Right lung (tissue), 5 donors: ENCODE measurements around the gene DNAJC6. TPM values are rescaled to one million over a fixed set of nuclear protein-coding genes. Genes with fewer than 3 reads are reported as not detected.

ENCODE experiments used
- DNase-seq, 2 donors: peaks; one replicate each; pipeline ENCODE4 v3.0.0-alpha.2; 2013
- polyA plus RNA-seq, 5 donors: library from polyadenylated mRNA; unstranded; fragments of 120-200 nt; gene quantifications; one replicate each; pipeline versions ENCODE4 v1.2.1 to v1.2.3, GENCODE V29; 2013; ENCODE audit warnings: inconsistent platforms in 1 of 5, low replicate concordance in 1 of 5; ENCODE audit not compliant: insufficient read length in 5 of 5, insufficient read depth in 1 of 5

The DNAJC6 gene
- polyA plus RNA-seq, 5 donors, result 1.6 to 4.1 (median 2.4) TPM

DNA sequence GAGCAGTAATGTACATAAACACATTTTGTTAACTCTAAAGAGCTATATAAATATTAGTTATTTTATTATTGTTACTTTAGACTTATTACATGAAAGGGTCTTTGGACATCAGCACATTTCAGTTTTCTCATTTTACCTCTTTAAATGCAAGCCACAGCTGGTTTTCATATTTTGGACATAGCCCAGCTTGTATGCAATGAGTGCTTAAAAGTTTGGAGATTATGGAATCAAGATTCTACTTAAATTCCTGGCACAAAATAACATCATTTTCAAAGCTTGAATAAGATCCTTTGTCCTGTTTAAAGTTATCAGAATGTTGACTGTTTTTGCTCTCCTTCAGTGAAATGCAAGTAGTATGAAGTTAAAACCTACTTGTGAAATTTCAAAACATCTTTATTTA is 95.6 kb downstream of the DNAJC6 start:
- DNase-seq, result peak in 1 of 2 donors; percentile 41

DNA sequence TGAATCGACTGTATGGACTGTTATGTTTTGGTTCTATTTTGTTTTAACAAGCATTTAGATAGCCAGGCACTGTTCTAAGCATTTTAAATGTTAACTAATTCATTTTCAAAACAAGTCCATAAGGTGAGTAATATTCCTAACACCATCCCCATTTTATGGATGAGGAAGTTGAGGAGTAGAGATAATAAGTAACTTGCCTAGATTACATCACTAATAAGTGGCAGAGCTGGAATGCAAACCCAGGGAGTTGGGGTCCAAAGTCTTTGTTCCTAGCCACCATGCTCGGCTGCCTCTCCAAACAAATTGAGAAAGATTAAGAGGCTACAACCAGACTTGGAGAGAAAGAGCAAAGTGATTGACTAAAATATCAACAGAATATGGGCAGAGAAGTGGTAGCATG is 98.5 kb downstream of the DNAJC6 start:
- no peak for DNase-seq

GRCh38 chr1:65409314-65409713 is 100.0 kb downstream of the DNAJC6 start:
- no peak for DNase-seq

DNA sequence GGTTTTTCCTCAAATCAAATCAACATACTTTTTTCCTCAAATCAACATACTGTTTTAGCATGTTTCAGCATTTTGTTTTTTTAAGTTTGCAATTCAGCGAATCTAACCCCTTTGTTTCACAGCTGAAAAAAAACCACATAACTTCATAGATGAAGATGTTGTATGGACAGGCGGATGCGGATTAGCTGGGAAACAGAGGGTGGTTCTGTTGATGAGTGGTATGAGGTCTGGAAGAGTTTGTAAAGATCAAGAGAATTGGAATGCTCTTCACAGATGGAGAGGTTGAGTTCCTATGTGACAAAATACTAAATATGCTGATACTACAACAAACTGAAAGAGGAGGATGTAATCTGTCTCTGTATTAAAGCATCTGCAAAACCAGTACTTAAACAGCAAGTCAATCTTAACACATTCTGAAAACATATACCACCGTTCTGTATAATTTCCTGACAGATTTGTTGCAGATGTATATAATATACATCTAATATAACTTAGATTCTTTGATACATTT is 100.5 kb downstream of the DNAJC6 start:
- DNase-seq, result no peak

DNA sequence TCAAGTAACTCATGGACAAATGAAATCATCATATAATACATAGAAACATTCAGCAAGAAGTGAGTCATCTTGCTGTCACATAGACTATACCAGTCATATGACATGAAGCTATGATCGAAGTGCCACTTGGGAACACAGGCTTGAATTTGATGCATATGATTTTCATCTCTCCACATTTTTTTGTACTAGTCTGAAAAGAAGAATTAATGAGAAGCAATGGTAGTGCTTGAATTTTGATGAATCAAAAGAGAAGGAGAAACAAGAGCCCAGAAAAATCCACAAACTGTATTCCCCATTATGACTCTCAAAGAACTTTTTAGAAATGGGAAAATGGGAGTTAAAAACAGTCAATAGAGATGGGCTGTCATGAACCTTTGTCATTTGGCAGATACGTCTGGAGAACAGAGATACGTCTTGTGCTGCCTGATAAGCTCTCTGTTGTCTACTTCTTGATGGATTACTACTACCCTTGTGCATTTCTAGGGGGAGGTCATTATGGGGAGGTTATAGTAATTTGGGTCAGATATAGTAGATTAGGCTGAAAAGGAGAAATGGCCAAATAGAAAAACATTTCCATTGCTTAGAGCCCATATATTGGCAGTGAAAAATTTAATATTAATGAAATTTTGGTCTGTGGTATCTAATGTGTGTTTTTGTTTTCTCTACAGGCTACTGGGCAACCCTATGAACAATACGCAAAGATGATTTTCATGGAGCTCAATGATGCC is 103.1 kb downstream of the DNAJC6 start:
- no peak for DNase-seq

GRCh38 chr1:65412984-65413375 is 103.6 kb downstream of the DNAJC6 start:
- no peak for DNase-seq

- DNase-seq, result no peak
Observed at GRCh38 chr1:65414538-65414937, 105.2 kb downstream of the DNAJC6 start.

GRCh38 chr1:65416767-65417166 is 107.4 kb downstream of the DNAJC6 start:
- DNase-seq, result no peak

- no peak for DNase-seq
Observed at GRCh38 chr1:65417729-65418128, 108.4 kb downstream of the DNAJC6 start.

- no peak for DNase-seq
Observed at GRCh38 chr1:65418522-65419185, 109.3 kb downstream of the DNAJC6 start.

- DNase-seq, result peak; percentile 98
Observed at GRCh38 chr1:65419681-65420589, 110.6 kb downstream of the DNAJC6 start.

DNA sequence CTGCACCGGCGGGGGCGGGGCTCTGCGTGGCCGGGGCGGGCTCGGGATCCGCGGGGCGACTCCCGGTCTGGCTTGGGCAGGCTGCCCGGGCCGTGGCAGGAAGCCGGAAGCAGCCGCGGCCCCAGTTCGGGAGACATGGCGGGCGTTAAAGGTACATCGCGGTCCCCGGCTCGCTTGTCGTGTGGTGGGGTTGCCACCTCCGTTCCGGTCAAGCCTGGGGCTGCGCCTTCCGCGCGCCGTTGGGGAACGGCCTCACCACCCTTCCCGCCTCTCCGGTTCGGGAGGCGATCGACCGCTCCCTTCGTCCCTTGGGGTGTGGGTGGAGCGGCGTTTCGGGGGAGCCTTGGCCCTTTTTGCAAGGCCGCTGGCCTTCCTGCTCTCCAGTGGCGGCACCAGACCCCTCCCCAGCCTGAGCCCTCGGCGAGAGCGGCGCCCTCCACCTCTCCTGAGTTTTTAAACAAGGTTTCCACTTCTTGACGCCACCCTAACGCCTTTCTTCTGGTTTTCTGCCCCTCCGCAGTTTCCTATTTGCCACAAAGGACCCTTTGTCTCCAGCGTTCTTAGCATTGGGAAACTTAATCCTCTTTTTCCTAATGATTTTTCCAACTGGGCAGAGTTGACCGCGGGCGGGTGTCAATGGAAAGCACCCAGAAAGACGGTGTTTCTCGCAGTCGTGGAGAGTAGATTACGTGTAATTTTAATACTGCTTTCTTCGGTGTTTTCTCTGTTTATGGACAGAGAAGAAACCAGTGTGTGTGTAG is 111.4 kb downstream of the DNAJC6 start, which contains the start of the genes LEPR and LEPROT:
Gene LEPR (plus strand): TSS at position 79 of the 761 bp plus-strand sequence. CDS start 144,898 bp downstream, outside the sequence.
Gene LEPROT (plus strand): TSS at position 79 of the 761 bp plus-strand sequence. CDS start 57 bp downstream, at position 136.
- no peak for DNase-seq

DNA sequence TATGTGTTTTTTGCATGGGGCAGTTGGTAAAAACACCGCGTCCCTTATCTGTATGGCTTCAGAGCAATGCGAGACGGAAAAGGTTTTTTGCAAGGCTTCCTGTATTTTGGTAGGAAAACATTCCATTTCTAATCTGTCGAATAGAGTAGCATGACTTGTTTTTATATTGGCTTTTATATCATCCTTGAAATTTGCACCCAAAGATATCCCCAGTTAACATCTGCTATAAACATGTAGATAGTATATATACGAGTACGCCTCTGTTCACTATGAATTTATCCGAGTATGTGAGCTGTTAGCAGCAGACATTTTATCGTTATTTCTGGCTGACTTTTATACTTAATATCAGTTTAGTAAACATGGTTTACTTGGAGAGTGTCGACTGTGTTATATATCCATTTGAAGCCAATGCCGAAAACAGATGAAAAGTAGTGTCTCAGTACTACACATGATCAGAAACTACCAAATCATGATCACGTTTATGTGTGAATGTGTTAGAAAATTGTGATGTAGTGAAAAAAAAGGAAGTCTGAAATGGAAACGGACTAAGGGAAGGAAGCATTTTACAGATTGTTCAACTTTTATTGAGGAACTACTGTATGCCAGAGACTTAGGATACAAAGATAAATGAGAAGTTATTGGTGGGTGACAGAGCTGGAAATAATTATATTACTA is 112.1 kb downstream of the DNAJC6 start:
- peak in 1 of 2 donors; percentile 46 for DNase-seq

DNA sequence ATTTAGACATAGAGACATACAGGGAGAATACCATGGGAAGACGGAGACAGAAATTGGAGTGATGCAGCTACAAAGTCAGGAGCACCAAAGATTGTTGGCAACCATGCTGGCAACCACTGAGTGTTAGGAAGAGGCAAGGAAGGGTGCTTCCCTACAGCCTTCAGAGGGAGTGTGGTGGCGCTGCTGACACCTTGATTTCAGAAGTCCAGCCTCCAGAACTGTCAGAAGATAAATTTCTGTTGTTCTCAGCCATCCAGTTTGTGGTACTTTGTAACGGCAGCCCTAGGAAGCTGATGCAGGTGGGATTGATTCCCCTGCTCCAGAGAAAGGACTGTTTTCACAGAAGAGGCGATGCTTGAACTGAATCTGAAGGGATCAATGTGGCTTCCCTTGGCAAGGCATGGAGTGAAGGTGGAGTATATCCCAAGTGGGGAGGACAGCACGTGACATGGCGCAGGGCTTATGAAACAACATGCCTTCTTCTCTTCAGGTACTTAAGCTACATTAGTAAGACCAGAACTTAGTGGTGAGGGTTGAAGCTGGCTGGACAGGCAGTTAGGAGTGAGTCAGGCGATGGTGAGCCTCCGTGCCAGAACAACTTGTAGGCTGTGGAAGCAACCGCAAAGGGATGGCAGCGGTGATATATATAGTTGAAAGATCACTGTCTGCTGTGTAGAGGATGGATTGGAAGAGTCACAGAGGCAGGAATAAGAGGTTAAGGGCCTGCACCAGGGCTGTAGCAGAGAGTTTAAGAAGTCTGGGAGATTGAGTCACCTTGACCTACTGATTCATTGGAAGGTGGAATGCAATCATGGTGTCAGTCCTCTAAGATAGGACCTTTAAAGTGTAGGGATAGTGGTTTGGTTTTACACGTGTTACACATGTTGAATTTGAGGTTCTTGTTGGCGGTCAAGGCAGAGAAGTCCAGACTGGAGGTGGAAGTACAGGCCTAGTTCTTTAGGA is 113.2 kb downstream of the DNAJC6 start:
- no peak for DNase-seq

- no peak for DNase-seq
Observed at GRCh38 chr1:65423884-65424572, 114.7 kb downstream of the DNAJC6 start.

DNA sequence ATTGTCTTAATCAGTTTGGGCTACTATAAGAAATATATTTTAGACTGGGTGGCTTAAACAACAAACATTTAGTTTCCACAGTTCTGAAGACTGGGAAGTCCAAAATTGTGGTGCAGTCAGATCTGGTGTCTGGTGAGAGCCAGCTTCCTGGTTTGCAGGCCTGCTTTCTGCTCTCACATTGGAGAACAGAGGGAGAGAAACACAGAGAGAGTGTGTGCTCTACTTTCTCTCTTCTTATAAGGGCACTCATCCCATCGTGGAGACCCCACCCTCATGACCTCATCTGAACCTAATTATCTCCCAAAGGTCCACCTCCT is 115.2 kb downstream of the DNAJC6 start:
- no peak for DNase-seq

GRCh38 chr1:65425006-65425405 is 115.7 kb downstream of the DNAJC6 start:
- DNase-seq, result no peak

DNA sequence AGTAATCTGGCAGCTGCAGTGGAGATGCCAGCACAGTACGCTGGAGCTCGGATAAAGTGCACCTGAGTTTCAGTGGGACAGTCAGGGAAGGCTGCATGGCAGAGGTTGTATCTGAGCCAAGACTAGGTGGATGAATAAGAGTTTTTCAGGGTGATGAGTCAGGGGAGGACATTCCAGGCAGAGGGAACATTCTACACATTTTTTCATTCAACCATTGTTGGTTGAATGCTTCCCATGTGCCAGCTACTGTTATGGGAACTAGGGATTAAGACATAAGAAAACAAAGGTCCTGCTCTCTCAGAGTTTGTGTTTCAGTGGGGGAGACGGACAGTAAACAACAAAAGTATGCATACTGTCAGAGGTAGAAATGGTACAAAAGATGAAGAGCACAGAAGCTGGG is 116.4 kb downstream of the DNAJC6 start:
- DNase-seq, result no peak

- DNase-seq, result no peak
Observed at GRCh38 chr1:65429078-65429477, 119.7 kb downstream of the DNAJC6 start.
